Fibroblast of skin of back (primary cell): ENCODE measurements around the gene PARN.
A peak's percentile ranks its signal among the peaks of the same experiment; 100 is the strongest.

Source experiments
- DNase-seq: peaks from one replicate; pipeline ENCODE4 v3.0.0-alpha.2; 2013

PARN gene

DNA sequence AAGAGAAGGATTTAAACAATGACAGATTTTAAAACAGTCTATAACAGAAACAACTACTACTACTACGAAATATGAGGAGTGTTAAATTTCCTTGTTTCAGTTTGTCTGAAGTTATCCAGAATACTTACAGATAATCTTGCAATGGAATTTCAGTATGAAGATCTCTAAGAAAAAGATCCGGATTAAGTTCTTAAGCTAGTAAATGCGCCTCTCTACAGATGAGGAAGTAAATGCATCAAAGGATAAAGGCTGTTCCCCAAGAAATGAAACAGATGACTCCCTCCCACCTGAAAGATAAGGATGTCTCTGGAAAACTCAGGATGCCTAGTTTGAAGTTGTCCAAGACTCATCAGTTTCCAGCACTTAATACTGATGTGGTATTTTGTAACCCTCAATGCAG is 105.1 kb downstream of the PARN start:
- no peak for DNase-seq

GRCh38 chr16:14523632-14524031 is 106.4 kb downstream of the PARN start:
- no peak for DNase-seq

DNA sequence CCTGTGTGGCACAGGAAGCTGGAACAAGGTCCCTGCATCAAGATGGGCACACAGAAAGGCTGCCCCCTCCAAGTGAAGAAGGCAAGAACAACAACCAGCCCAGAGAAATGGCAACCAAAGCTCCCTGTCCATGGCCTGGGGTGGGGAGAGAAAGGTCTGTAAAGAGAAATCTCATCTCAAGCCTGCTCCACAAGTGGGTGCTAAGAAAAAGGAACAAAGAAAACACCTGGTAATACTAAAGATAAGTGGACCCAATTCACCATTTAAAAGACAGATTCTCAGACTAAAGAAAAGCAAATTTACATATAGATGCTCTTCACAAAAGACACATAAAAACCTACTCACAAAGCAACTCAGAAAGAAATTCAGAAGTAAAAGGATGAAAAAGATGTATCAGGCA is 107.4 kb downstream of the PARN start:
- no peak for DNase-seq

DNA sequence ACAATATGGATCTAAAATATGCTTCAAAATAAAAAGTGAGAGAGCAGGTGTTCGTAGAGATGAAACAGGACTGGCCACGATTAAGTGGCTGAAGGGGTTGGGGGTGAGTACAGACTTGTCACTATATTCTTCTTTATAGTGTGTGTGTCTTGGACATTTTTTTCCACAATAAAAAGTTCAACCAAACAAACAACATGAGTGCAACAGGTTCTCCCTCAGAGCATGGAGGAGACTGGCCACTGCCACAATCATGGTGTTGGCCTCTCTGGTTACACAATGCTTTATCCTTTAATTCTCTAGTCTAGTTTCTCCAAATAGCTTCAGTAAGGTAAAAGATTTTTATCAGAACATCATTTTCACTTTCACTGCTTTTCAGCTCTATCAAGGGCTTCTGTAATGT is 109.3 kb downstream of the PARN start:
- DNase-seq: no peak

DNA sequence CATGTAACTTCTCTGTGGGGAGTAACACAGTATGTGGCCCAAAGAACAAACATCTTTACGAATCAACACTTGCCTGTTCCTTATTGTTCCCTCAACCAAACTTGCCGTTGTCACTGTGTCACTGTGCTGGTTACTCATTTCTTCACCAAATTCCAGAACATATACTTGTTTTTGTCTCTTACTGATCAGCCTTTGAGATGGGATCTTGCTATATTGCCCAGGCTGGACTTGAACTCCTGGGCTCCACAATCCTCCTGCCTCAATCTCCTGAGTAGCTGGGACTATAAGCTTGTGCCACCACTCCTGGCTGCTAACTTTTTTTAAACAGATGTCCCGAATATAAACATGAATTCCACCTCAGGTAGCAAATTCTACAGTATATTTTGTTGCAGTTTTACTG is 115.1 kb downstream of the PARN start:
- no peak for DNase-seq

DNA sequence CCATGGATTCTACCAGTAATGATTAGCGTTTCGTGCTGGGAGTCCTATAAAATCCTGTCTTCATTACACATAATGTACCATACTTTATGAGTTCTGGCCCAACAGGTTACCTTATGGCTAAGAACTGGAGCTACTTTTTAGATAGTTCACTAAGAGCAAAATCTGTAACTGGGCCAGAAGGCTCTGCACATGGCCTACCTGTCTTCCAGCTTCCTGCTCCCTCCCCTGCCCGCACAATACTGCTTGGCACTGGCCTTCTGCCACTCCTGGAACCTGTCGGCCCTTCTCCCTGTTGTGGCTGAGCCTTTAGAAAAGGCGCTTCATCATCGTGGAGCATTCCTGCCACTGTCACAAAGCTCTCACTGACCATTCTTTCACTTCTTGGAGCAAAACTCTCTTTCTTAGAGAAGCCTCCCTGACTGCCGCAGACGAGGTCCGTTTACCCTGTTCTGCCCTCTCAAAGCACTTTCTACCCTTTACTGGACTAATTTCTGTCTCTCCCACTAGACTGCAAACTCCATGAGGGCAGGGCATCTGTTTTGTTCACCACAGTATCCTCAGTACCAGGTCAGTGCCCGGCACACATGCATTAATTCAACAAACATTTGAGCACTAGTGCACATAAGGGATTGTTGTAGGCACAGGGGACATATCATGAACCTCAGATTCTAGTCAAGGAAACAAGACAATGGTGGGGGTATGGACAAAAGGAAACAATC is 116.5 kb downstream of the PARN start:
- DNase-seq: no peak

- DNase-seq: peak; percentile 50
These were observed 118.3 kb downstream of the PARN start for GRCh38 chr16:14511800-14512135.

- peak; percentile 93 for DNase-seq
These were observed 118.9 kb downstream of the PARN start for GRCh38 chr16:14510939-14511799.

DNA sequence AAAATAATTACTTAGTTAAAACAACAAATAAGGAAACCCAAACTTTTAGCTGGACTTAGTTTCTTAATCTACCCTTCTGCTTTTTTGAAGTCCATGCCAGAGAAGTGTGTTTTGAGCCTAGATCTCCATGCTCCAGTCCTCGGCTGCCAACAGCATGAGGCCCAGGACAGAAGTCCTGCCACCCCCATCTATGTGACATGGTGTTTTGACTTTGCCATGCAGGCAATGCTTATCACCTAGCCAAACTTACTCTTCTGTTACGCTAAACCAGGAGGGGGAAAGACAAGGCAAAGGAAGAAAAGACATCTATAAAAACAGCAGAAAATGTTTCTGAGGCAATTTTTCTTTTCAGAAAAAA is 119.5 kb downstream of the PARN start:
- DNase-seq: no peak

DNA sequence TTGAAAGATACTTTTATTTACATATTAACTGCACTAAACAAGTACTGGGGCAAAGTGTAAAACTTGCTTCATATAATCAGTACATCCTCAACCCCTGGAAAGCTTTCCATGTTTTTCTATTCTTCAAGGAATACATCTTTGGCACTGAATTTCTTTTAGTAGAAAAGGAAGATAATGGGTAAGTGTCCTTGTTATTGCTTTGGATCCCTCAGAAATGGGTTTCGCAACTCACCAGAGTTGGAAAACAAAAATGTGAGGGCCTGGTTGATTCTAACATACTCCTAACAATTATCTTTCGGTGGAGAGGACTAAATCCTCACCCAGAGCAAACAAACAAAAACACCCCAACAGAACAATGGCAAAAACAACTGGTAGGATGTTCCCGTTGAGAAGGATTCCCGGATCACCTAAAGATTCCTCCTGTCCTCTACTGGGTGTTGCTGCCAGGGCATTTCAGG is 120.4 kb downstream of the PARN start:
- no peak for DNase-seq

DNA sequence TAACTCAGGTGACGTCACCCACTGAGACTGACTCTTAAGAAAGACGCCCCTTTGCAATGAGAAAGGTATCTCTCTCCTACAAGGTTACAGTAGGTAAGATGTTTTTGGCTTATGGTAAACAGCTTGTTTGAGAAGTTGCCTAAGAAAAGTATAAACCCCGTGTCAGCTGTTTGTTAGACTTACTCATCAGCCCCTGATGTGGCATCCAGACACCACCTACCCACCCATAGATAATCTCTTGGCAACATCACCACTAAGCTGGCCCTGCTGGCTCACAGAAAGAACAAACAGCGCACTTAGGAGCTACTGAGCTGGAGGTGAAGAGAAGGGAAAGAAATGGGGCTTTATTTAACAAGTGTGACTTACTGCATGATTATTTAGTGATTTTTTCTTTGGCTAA is 121.0 kb downstream of the PARN start:
- peak; percentile 47 for DNase-seq

DNA sequence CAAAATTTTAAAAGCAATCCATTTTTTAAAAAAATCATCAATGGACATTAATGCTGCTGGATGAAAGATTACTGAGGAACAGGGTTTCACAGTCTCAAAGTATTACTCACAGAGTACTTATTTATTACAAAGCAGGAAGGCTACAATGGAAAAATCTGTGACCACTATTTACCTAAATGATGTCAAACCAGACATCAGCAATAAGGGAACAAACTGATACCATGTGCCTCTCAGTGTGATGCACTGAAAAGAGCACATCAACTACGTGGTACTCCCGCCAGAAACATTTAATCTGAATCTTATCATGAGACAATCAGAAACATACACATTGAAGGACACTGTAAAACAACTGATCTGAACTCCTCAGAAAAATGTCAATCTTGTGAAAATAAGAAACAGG is 124.2 kb downstream of the PARN start:
- DNase-seq: peak; percentile 58

DNA sequence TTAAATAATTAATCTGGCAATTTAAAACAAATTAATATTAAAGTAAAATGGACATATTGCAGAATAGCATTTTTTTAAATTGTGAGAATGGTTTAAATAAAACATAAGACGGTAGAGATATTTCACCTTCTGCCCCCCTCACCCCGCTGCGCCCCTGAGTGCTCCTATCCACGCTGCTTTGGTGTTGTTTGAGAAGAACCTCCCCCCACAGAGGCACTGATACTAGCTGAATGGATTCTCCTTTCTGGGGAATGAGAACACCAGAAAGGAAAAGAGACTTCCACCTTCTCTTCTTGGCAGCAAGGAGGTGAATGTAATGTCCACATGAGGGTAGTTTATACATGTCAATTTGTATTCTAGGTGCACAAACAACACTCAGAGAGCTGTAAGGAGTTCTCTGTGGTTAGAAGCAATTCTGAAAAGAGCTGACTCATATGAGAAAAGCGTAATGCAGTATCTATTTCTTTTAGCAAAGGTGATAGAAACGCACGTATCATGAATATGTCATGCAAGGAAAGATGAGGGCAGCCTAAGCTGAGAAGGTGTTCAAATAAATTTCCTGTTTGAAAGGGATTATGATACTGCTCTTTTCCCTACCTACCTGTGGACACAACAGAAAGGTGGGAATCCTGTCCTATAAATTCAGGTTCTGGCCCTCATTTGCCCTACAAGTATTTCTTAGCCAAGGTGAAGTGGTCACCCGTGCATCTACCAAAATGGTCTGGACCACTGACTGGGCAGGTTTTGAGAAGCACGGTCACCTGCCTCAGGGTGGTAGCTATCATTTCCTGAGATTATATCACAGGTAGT is 126.9 kb downstream of the PARN start:
- no peak for DNase-seq

DNA sequence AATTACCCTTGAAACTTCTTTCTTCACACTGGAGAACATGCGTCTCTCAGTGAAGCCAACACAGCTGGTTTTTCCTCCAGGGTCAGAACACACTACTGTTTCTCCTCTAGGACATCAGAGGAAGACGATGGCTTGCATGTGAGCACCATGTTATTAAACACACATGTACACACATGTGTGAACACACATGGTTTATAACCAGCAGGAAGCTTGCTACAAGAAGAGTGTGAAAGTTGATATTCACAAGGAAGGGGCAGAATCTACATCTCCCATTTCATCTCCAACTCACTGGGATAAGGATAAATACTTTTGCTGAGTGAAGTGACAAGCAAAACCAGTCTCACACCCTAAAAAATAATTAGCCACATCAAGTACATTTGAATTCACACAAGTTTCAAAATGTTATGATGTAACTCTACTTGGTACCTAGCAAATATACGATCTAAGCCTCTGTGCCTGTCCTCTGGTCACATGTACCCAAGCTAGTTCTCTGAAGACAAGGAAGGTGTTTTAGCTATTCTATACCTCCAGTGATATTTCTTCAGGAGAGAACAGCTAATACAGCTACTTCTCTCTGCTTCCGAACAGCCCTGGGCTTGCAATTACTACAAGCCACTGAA is 127.7 kb downstream of the PARN start:
- DNase-seq: no peak

DNA sequence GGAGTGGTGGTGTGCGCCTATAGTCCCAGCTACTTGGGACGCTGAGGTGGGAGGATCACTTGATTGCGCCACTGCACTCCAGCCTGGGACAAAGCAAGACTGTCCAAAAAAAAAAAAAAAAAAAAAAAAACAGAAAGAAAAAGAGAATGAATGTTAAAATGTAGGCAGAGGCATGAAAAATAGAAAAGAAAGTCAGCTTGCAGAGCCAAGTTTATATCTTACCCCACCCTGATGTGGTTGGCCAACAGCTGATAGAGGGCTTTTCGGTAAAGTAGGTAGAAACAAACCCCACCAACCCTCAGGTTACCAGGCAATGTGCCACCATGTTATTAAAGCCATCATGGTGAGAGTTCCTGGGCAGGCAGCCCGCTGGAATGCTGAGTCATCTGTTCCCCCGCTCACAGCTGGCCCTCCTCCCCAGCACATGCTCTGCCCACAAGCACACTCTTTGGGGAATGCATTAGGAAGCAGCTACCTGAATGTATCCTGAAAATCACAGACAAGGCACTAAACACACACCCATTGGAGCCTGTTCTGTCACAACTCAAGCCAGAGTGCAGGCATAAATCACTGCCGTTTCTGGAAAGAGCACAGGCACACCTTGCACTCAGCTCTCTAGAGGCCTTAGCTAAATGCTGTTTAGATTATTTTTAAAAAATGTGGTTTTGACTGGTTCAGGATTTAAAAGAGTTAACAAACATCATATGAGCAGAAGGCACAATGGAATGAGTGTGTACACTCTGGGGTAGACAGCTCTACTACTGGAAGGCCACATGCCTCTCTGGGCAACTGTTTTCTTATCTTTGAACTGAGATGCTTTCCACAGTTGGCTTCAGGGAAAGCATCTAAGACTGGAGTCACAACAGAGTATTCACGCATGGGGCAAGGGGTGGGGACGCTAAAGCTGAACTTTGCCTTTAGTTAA is 128.5 kb downstream of the PARN start:
- peak; percentile 92 for DNase-seq

GRCh38 chr16:14500791-14501190 is 129.3 kb downstream of the PARN start:
- no peak for DNase-seq

- no peak for DNase-seq
These were observed 130.9 kb downstream of the PARN start for GRCh38 chr16:14499110-14499509.

DNA sequence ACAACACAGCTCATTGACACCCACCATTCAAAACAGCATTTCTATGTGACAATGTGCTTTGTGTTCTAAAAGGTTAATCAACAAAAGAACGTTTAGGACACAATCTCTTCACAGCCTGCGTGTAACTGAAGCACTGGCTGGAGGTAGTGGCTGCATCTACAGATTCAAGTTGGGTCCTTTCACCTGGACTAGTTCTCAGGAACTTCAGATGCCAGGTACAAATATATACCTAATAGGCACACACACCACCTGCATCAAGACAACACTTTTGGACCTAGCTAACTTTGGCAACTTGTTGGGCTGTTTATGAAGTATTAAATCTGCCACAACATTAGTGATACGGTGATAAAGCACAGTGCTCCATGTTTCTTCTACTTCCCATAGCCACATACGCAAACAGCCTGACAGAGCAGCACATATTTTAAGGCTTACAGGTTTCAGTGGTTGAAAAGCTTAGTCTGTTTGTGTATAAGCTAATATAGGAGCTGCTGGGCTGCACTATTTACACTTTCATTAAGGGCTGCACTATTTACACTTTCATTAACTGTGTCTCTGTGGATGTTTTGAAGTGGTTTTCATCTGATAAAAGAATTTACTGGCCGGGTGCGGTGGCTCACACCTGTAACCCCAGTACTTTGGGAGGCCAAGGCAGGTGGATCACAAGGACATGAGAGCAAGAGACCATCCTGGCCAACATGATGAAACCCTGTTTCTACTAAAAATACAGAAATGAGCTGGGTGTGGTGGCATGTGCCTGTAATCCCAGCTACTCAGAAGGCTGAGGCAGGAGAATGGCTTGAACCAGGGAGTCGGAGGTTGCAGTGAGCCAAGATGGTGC is 132.6 kb downstream of the PARN start:
- DNase-seq: no peak

DNA sequence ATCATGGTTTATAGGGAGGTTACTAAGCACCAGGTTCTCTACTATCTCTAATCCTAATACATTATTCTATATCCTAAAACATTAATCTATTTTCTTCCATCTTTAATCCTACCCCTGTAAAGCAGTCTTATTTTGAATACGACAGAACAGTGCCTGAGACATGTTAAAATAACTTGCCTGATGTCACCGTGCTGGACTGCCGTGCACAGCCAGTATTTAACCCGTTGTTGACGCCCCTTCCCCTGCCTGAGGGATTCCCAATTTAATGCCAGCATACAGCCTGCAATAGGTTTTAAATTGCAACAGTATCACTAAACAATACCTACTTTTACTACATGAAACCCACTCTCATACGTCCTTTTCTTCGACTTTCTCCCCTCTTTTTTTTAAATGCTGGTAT is 133.3 kb downstream of the PARN start:
- no peak for DNase-seq

- no peak for DNase-seq
These were observed 133.9 kb downstream of the PARN start for GRCh38 chr16:14496047-14496770.
